ENCODE data around the gene PTPRD. TPM values are rescaled to one million over a fixed set of nuclear protein-coding genes. Genes with fewer than 3 reads are reported as not detected.

PTPRD gene
- total RNA-seq, 1 donor from 2014 or later = 109 TPM

DNA sequence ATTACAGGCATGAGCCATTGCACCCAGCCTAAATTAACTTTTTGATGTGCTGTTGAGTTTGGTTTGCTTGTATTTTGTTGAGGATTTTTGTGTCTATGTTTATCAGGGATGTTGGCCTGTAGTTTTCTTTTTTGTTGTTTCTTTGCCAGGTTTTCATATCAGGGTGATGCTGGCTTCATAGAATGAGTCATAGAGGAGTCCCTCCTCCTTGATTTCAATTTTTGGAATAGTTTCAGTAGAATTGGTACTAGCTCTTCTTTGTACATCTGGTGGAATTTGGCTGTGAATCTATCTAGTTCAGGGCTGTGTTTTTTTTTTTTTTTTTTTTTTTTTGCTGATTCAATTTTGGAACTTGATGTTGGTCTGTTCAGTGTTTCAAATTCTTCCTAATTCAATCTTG lies 1648.9 kb downstream of the PTPRD start:
- Mint-ChIP-seq H3K4me1 (no peaks in the 10 kb centered on the region), H3K36me3 (no peaks in the 10 kb centered on the region), H3K27ac (no peak overlapping the region), H3K27me3 (ENCODE audit: low read depth) (no peaks in the 10 kb centered on the region), H3K9me3 (peaks cover 21% of the 10 kb centered on the region), H3K4me3 (no peak overlapping the region)
- TF ChIP-seq, protein P1, sequence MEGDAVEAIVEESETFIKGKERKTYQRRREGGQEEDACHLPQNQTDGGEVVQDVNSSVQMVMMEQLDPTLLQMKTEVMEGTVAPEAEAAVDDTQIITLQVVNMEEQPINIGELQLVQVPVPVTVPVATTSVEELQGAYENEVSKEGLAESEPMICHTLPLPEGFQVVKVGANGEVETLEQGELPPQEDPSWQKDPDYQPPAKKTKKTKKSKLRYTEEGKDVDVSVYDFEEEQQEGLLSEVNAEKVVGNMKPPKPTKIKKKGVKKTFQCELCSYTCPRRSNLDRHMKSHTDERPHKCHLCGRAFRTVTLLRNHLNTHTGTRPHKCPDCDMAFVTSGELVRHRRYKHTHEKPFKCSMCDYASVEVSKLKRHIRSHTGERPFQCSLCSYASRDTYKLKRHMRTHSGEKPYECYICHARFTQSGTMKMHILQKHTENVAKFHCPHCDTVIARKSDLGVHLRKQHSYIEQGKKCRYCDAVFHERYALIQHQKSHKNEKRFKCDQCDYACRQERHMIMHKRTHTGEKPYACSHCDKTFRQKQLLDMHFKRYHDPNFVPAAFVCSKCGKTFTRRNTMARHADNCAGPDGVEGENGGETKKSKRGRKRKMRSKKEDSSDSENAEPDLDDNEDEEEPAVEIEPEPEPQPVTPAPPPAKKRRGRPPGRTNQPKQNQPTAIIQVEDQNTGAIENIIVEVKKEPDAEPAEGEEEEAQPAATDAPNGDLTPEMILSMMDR (IDR thresholded peaks at IDR 0.05; ENCODE audit: unreplicated experiment) = no peak
- no peak for DNase-seq (ENCODE audit: low spot score in 2 of 2, unreplicated experiment in 2 of 2)

DNA sequence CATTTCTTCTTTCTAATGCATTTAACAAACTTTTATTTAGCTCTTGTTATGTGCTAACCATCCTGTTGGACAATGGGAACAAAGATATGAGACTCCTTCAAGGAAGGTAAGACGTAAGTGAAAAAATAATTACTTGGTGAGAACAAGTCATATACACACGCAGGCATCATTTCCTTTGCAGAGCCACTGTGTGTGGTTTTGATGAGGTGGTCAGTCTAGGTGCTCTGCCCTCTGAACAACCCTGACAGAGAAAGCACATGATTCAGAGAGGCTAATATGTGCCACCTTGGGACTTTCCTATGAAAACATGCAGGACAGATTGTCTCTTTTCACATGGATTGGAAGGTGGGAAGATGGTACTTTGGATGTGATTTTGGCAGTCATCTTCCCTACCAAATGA lies 1650.7 kb downstream of the PTPRD start:
- Mint-ChIP-seq H3K4me1 (no peaks in the 10 kb centered on the region), H3K9me3 (peaks cover 16% of the 10 kb centered on the region), H3K27ac (no peak overlapping the region), H3K36me3 (no peaks in the 10 kb centered on the region), H3K27me3 (ENCODE audit: low read depth) (no peaks in the 10 kb centered on the region), H3K4me3 (no peak overlapping the region)
- no peak for DNase-seq (ENCODE audit: low spot score in 2 of 2, unreplicated experiment in 2 of 2)
- TF ChIP-seq, protein P1 (IDR thresholded peaks at IDR 0.05; ENCODE audit: unreplicated experiment) = no peak

DNA sequence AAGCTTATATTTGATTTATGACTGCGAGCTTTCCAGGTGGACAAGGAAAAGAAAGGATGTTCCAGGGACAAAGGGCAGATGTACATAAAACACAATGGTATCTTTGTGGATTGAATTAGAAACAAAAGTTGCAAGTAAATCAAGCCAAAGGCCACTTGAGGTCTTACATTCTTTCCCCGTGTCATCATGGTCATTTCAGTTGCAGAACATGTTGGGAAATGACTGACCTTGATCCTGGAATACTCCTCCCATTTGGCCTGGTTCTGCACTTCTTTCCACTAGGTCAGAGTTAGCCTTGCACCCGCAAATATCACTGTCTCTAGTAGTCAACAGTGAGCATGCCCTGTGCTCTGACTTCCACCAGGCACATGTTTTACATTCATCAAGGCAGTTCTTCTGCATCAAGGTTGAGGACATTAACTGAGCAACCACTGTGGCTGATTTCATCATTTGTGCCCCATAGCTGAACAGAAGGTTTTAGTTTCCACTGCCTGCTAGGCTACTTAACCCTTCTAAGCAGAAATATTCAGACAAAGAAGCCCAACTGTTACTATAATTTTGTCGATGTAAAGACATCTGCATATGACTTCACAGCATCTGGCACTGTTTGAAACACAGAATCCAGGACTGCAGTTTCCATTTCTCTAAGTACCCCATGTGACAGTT lies 1651.5 kb downstream of the PTPRD start:
- Mint-ChIP-seq H3K9me3 (peaks cover 10% of the 10 kb centered on the region), H3K36me3 (no peaks in the 10 kb centered on the region), H3K27me3 (ENCODE audit: low read depth) (no peaks in the 10 kb centered on the region), H3K27ac (no peak overlapping the region), H3K4me3 (no peak overlapping the region), H3K4me1 (no peaks in the 10 kb centered on the region)
- TF ChIP-seq, protein P1 (IDR thresholded peaks at IDR 0.05; ENCODE audit: unreplicated experiment) = no peak
- DNase-seq (ENCODE audit: low spot score in 2 of 2, unreplicated experiment in 2 of 2) = no peak

DNA sequence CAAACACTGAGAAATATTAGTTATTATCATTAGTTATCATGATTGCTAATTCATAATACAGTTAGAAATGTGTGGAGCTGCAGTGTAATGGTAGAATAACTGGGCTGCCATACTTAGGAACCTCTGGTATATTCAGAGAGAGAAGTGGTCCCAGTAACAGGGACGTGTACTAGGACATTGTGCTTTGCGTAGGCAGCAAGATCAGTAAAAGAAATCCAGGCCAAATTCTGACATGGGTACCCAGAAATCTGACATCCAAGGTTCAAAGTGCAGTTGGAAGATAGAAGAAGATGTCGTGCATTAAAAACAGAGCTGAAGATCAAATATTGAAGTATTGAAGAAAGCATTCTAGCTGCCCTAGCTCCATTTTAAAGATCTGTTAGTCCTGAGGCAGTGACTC lies 1652.5 kb downstream of the PTPRD start:
- Mint-ChIP-seq H3K9me3 (no peaks in the 10 kb centered on the region), H3K27ac (no peak overlapping the region), H3K4me3 (no peak overlapping the region), H3K4me1 (no peaks in the 10 kb centered on the region), H3K36me3 (no peaks in the 10 kb centered on the region), H3K27me3 (ENCODE audit: low read depth) (no peaks in the 10 kb centered on the region)
- TF ChIP-seq, protein P1 (IDR thresholded peaks at IDR 0.05; ENCODE audit: unreplicated experiment) = no peak
- DNase-seq (ENCODE audit: low spot score in 2 of 2, unreplicated experiment in 2 of 2) = no peak

DNA sequence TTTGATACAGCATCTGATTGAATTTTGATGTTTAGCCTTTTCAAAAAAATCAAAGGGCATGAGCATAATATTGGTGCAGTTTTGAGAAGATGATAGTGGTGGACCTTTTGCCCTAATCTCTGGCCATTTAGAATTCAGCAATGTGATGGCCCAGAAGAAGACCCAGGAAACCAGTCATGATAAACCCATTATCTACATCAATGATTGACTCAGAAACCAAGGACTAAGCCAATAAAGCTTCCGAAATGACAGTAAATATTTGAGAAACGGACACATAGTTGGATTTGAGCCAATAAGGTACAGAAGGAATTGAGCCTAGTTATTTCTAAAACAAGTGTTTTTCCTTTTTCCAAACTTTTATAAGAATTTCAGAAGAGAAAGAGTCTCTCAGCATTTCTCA lies 1654.4 kb downstream of the PTPRD start:
- H3K36me3 Mint-ChIP-seq = no peaks in the 10 kb centered on the region
- no peaks in the 10 kb centered on the region for H3K27me3 Mint-ChIP-seq (ENCODE audit: low read depth)
- no peak overlapping the region for H3K27ac Mint-ChIP-seq
- DNase-seq (ENCODE audit: low spot score in 2 of 2, unreplicated experiment in 2 of 2) = no peak
- H3K4me1 Mint-ChIP-seq = no peaks in the 10 kb centered on the region
- TF ChIP-seq, protein P1 (IDR thresholded peaks at IDR 0.05; ENCODE audit: unreplicated experiment) = no peak
- no peaks in the 10 kb centered on the region for H3K9me3 Mint-ChIP-seq
- no peak overlapping the region for H3K4me3 Mint-ChIP-seq

DNA sequence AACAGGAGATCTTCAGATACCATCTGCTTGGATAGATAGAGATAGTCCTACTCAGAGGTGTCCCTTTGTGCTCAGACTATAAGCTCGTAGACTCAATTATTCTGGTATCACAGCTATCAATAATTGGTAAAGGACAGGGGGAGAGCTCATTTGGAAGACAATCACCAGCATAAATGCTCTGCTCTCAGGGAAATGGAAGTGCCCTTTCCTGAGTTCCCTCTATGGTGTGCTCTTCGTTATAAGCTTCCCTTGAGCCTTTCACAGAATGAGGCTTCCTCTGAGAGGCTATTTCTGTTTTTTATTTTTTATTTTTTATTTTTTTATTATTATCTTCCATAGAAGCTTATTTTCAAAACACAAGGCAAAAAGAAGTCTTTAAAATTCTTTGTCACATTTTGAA lies 1657.5 kb downstream of the PTPRD start:
- Mint-ChIP-seq H3K4me3 (no peak overlapping the region), H3K9me3 (no peaks in the 10 kb centered on the region), H3K27ac (no peak overlapping the region), H3K27me3 (ENCODE audit: low read depth) (no peaks in the 10 kb centered on the region), H3K4me1 (no peaks in the 10 kb centered on the region), H3K36me3 (no peaks in the 10 kb centered on the region)
- DNase-seq (ENCODE audit: low spot score in 2 of 2, unreplicated experiment in 2 of 2) = no peak
- TF ChIP-seq, protein P1 (IDR thresholded peaks at IDR 0.05; ENCODE audit: unreplicated experiment) = no peak

All from mesothelial cell of epicardium (in vitro differentiated cells).